CD14-positive monocyte (primary cell): Measurements from ENCODE around the gene RHBDL1. TPM values are rescaled to one million over a fixed set of nuclear protein-coding genes. Genes with fewer than 3 reads are reported as not detected.

Source experiments
- DNase-seq, 3 donors: peaks; one replicate each; pipeline ENCODE4 v3.0.0-alpha.2; 2011 to 2022
- H2AFZ ChIP-seq: 2 replicates; pipeline ENCODE4 v1.6.0; 2012; ENCODE audit warnings: mild to moderate bottlenecking, low read depth, low read length, inconsistent platforms; ENCODE audit not compliant: insufficient read depth, poor library complexity, severe bottlenecking
- H3K27ac ChIP-seq, 2 donors: 1 replicate in 1 of 2; 2 replicates in 1 of 2; pipeline ENCODE4 v1.5.1; 2012 to 2013; ENCODE audit warnings: low read length in 2 of 2, control low read depth in 1 of 2, inconsistent platforms in 1 of 2, low read depth in 1 of 2, mild to moderate bottlenecking in 1 of 2
- H3K27me3 ChIP-seq, 2 donors: one replicate each; pipeline versions ENCODE4 v1.6.0 to v1.6.1; 2011 to 2013; ENCODE audit warnings: low read length in 2 of 2; ENCODE audit not compliant: control insufficient read depth in 2 of 2, insufficient read depth in 2 of 2
- H3K36me3 ChIP-seq, 2 donors: replicated peaks in 1 of 2; 1 replicate in 1 of 2; 2 replicates in 1 of 2; pipeline versions ENCODE4 v1.5.1 to v1.6.1; 2012 to 2013; ENCODE audit warnings: low read length in 2 of 2, control low read depth in 1 of 2, inconsistent platforms in 1 of 2, mild to moderate bottlenecking in 1 of 2; ENCODE audit not compliant: insufficient read depth in 2 of 2, control insufficient read depth in 1 of 2
- H3K4me1 ChIP-seq, 2 donors: 1 replicate in 1 of 2; 2 replicates in 1 of 2; pipeline versions ENCODE4 v1.5.1 to v1.6.1; 2012 to 2013; ENCODE audit warnings: low read length in 2 of 2, control low read depth in 1 of 2, inconsistent platforms in 1 of 2, mild to moderate bottlenecking in 1 of 2, moderate library complexity in 1 of 2; ENCODE audit not compliant: insufficient read depth in 2 of 2, control insufficient read depth in 1 of 2
- H3K4me2 ChIP-seq: replicated peaks from 2 replicates; pipeline ENCODE3; 2012; ENCODE audit warnings: low read length, moderate library complexity, mild to moderate bottlenecking; ENCODE audit not compliant: poor library complexity, severe bottlenecking; ENCODE audit errors: extremely low read depth
- H3K4me3 ChIP-seq, 3 experiments: fragments of 200-600 bp in 1 of 3; sonication (generic) in 1 of 3; replicated peaks in 1 of 3; 1 replicate in 2 of 3; 2 replicates in 1 of 3; pipeline ENCODE4 v1.5.1; 2011 to 2013; ENCODE audit warnings: low read length in 3 of 3, mild to moderate bottlenecking in 3 of 3, control low read depth in 2 of 3, low read depth in 2 of 3, inconsistent platforms in 1 of 3, moderate library complexity in 1 of 3
- H3K79me2 ChIP-seq: 2 replicates; pipeline ENCODE4 v1.6.0; 2012; ENCODE audit warnings: mild to moderate bottlenecking, control low read depth, inconsistent platforms, low read length, moderate library complexity; ENCODE audit not compliant: insufficient read depth
- H3K9ac ChIP-seq: 2 replicates; pipeline ENCODE4 v1.6.0; 2017; ENCODE audit warnings: low read length, mild to moderate bottlenecking; ENCODE audit not compliant: insufficient read depth, poor library complexity, severe bottlenecking
- H3K9me3 ChIP-seq, 2 donors: replicated peaks in 1 of 2; 1 replicate in 1 of 2; 2 replicates in 1 of 2; pipeline versions ENCODE4 v1.5.1 to v1.6.1; 2012 to 2013; ENCODE audit warnings: low read length in 2 of 2, control low read depth in 1 of 2; ENCODE audit not compliant: control insufficient read depth in 1 of 2, insufficient read depth in 1 of 2
- H4K20me1 ChIP-seq: 2 replicates; pipeline ENCODE4 v1.6.0; 2012; ENCODE audit warnings: mild to moderate bottlenecking, low read length, control low read depth, moderate library complexity; ENCODE audit not compliant: insufficient read depth
- H3K27ac Mint-ChIP-seq, 7 donors: one replicate each; pipeline ENCODE4 v1.8.0; 2020; ENCODE audit warnings: mild to moderate bottlenecking in 7 of 7, mixed read lengths in 7 of 7, moderate library complexity in 6 of 7, inconsistent platforms in 2 of 7
- H3K27me3 Mint-ChIP-seq, 3 donors: one replicate each; pipeline ENCODE4 v1.8.0; 2021 to 2022; ENCODE audit warnings: low read depth in 3 of 3, mild to moderate bottlenecking in 3 of 3, mixed read lengths in 3 of 3, moderate library complexity in 3 of 3, inconsistent platforms in 1 of 3
- H3K36me3 Mint-ChIP-seq, 2 donors: one replicate each; pipeline ENCODE4 v1.8.0; 2020; ENCODE audit warnings: mixed read lengths in 2 of 2, inconsistent platforms in 1 of 2, mild to moderate bottlenecking in 1 of 2
- H3K4me1 Mint-ChIP-seq: one replicate; pipeline ENCODE4 v1.8.0; 2020; ENCODE audit warnings: mild to moderate bottlenecking, mixed read lengths
- H3K4me3 Mint-ChIP-seq, 2 donors: one replicate each; pipeline ENCODE4 v1.8.0; 2020; ENCODE audit warnings: mild to moderate bottlenecking in 2 of 2, mixed read lengths in 2 of 2, moderate library complexity in 1 of 2
- H3K9me3 Mint-ChIP-seq, 7 donors: one replicate each; pipeline ENCODE4 v1.8.0; 2020 to 2022; ENCODE audit warnings: mixed read lengths in 7 of 7, mild to moderate bottlenecking in 6 of 7, moderate library complexity in 6 of 7, inconsistent platforms in 2 of 7
- CTCF ChIP-seq: fragments of 200-600 bp; IDR thresholded peaks from one replicate; pipeline ENCODE4 v1.8.0; 2022; ENCODE audit warnings: antibody characterized with exemption, mild to moderate bottlenecking
- WGBS: methylation state at CpG from one replicate; pipeline ENCODE4 v1.1.5; 2013; ENCODE audit warnings: missing lambda C conversion rate; ENCODE audit not compliant: insufficient coverage; 5-methylcytosine and 5-hydroxymethylcytosine counted together
- intact Hi-C, 2 donors: fragments of 100-400 bp; cut with micrococcal nuclease; formaldehyde crosslinking; loops; one replicate each; pipeline versions ENCODE4 v1.15.0 to v1.15.1; 2023
- polyA plus RNA-seq, 3 donors: library from polyadenylated mRNA; depleted of rRNA in 1 of 3; unstranded in 2 of 3; stranded (reverse) in 1 of 3; fragments of 300-500 nt in 2 of 3; fragments of >200 nt in 1 of 3; fragmentation: Illumina TruSeq in 2 of 3; gene quantifications; 1 replicate in 2 of 3; 2 replicates in 1 of 3; pipeline ENCODE4 v1.2.3, GENCODE V29; 2012 to 2021

Gene RHBDL1
- polyA plus RNA-seq, 3 donors, result 1.3 TPM; not detected in 2

- H3K9me3 ChIP-seq, result no peaks in the 10 kb centered on the region
- H3K79me2 ChIP-seq, result no peaks in the 10 kb centered on the region
- no peak for DNase-seq
- peaks cover 20 to 52% (median 29%) of the 10 kb centered on the region in 3 donors for H3K27me3 Mint-ChIP-seq
- intact Hi-C loops, result no loop called here
- H3K27ac ChIP-seq, result no peak overlapping the region
- peaks cover 18% of the 10 kb centered on the region for H3K4me1 Mint-ChIP-seq
- H2AFZ ChIP-seq, result no peak overlapping the region
- peaks cover 20% of the 10 kb centered on the region for H4K20me1 ChIP-seq
- no peaks in the 10 kb centered on the region for H3K36me3 ChIP-seq
- no peak overlapping the region for H3K4me3 Mint-ChIP-seq
- no peak overlapping the region for H3K27ac Mint-ChIP-seq
- H3K9ac ChIP-seq, result no peak overlapping the region
- peaks cover 3 to 44% of the 10 kb centered on the region in 2 donors for H3K27me3 ChIP-seq
- H3K4me2 ChIP-seq, result no peak overlapping the region
- 86% methylated on average over 29 of the region's 29 CpGs for WGBS
- no peaks in the 10 kb centered on the region for H3K9me3 Mint-ChIP-seq
- H3K4me1 ChIP-seq, result peaks cover 35 to 52% of the 10 kb centered on the region in 2 donors
- TF ChIP-seq CTCF, result no peak
- no peak overlapping the region for H3K4me3 ChIP-seq
- H3K36me3 Mint-ChIP-seq, result peaks cover 4 to 5% of the 10 kb centered on the region in 2 donors
Measured at GRCh38 chr16:724188-725040, 48.9 kb downstream of the RHBDL1 start.

- H3K9ac ChIP-seq, result no peak overlapping the region
Measured at GRCh38 chr16:725041-725376, 49.5 kb downstream of the RHBDL1 start.

More at GRCh38 chr16:725041-725376, 49.5 kb downstream of the RHBDL1 start:
- no peak overlapping the region for H3K4me2 ChIP-seq
- peaks cover 3 to 38% of the 10 kb centered on the region in 2 donors for H3K27me3 ChIP-seq
- H3K4me1 ChIP-seq, result peaks cover 31 to 49% of the 10 kb centered on the region in 2 donors
- H3K79me2 ChIP-seq, result no peaks in the 10 kb centered on the region
- peaks cover 0 to 1% of the 10 kb centered on the region in 2 donors for H3K36me3 ChIP-seq
- Mint-ChIP-seq H3K36me3 (peaks cover 4 to 5% of the 10 kb centered on the region in 2 donors), H3K4me3 (no peak overlapping the region), H3K9me3 (no peaks in the 10 kb centered on the region), H3K27ac (no peak overlapping the region), H3K27me3 (peaks cover 15 to 51% (median 24%) of the 10 kb centered on the region in 3 donors), H3K4me1 (peaks cover 14% of the 10 kb centered on the region)
- WGBS, result 68% methylated on average over 7 of the region's 7 CpGs
- intact Hi-C loops, result no loop called here
- DNase-seq, result no peak
- no peaks in the 10 kb centered on the region for H3K9me3 ChIP-seq
- no peak overlapping the region for H3K27ac ChIP-seq
- TF ChIP-seq CTCF, result no peak
- peaks cover 20% of the 10 kb centered on the region for H4K20me1 ChIP-seq
- H3K4me3 ChIP-seq, result no peak overlapping the region
- H2AFZ ChIP-seq, result no peak overlapping the region
